ENCODE measurements around the gene HERC6.
"Not testable (repeated sequence)": the region's sequence is repeated elsewhere in the genome, so short reads cannot be mapped to it uniquely, and the experiment has no call there.

The HERC6 gene

GRCh38 chr4:88448211-88448765 is 69.6 kb downstream of the HERC6 start:
- DNase-seq, result not testable (repeated sequence)

GRCh38 chr4:88448889-88449288 is 70.2 kb downstream of the HERC6 start:
- DNase-seq, result no peak

- no peak for DNase-seq
Observed at GRCh38 chr4:88449290-88449689, 70.6 kb downstream of the HERC6 start.

GRCh38 chr4:88451205-88451604 is 72.6 kb downstream of the HERC6 start:
- no peak for DNase-seq

GRCh38 chr4:88452912-88453311 is 74.3 kb downstream of the HERC6 start:
- DNase-seq, result no peak

GRCh38 chr4:88456670-88457306 is 78.1 kb downstream of the HERC6 start, which contains the start of gene HERC5:
Gene HERC5, plus strand, starts transcription at chr4:88457119. Its CDS starts 151 bp downstream, at chr4:88457270.
- peak; percentile 68 to 81 for DNase-seq

GRCh38 chr4:88457307-88458103 is 78.9 kb downstream of the HERC6 start:
- DNase-seq, result no peak

- no peak for DNase-seq
Observed at GRCh38 chr4:88458104-88458740, 79.6 kb downstream of the HERC6 start.

- no peak for DNase-seq
Observed at GRCh38 chr4:88465653-88466192, 87.1 kb downstream of the HERC6 start.

- no peak for DNase-seq
Observed at GRCh38 chr4:88467392-88467791, 88.7 kb downstream of the HERC6 start.

GRCh38 chr4:88477229-88477860 is 98.7 kb downstream of the HERC6 start:
- DNase-seq, result no peak

GRCh38 chr4:88478247-88478646 is 99.6 kb downstream of the HERC6 start:
- DNase-seq, result no peak

GRCh38 chr4:88481537-88481936 is 102.9 kb downstream of the HERC6 start:
- DNase-seq, result no peak

- no peak for DNase-seq
Observed at GRCh38 chr4:88489100-88489761, 110.6 kb downstream of the HERC6 start.

Measured in NCI-H187 (cell line).